Ishikawa (cell line): ENCODE measurements around the gene OGFOD2.

Experiments
- CEBPB ChIP-seq: IDR thresholded peaks from 2 replicates; pipeline ENCODE4 v1.6.1; 2012
- CREB1 ChIP-seq: IDR thresholded peaks from 2 replicates; pipeline ENCODE4 v1.6.1; 2012; ENCODE audit warnings: low read depth
- EP300 ChIP-seq: IDR thresholded peaks from 2 replicates; pipeline ENCODE4 v1.6.1; 2012; ENCODE audit warnings: borderline replicate concordance
- MAX ChIP-seq: IDR thresholded peaks from 2 replicates; pipeline ENCODE4 v1.6.1; 2012
- NFIC ChIP-seq: IDR thresholded peaks from 2 replicates; pipeline ENCODE4 v1.6.1; 2012
- RAD21 ChIP-seq: IDR thresholded peaks from 2 replicates; pipeline ENCODE4 v1.6.1; 2012; ENCODE audit warnings: low read depth
- REST ChIP-seq: IDR thresholded peaks from 2 replicates; pipeline ENCODE4 v1.6.1; 2012; ENCODE audit warnings: low read depth, mild to moderate bottlenecking
- TAF1 ChIP-seq: IDR thresholded peaks from 2 replicates; pipeline ENCODE4 v1.6.1; 2012; ENCODE audit warnings: low read depth, mild to moderate bottlenecking
- TCF12 ChIP-seq: IDR thresholded peaks from 2 replicates; pipeline ENCODE4 v1.6.1; 2012; ENCODE audit warnings: low read depth
- TEAD4 ChIP-seq: IDR thresholded peaks from 2 replicates; pipeline ENCODE4 v1.6.1; 2012
- USF1 ChIP-seq: IDR thresholded peaks from 2 replicates; pipeline ENCODE4 v1.6.1; 2012
- YY1 ChIP-seq: IDR thresholded peaks from 2 replicates; pipeline ENCODE4 v1.6.1; 2012; ENCODE audit warnings: low read depth
- ZBTB7A ChIP-seq: IDR thresholded peaks from 2 replicates; pipeline ENCODE4 v1.6.1; 2012; ENCODE audit warnings: low read depth

- TF ChIP-seq TEAD4 (no peak), TAF1 (no peak), REST (no peak), CREB1 (no peak), RAD21 (no peak), EP300 (no peak), MAX (no peak), ZBTB7A (no peak), TCF12 (no peak), NFIC (no peak), YY1 (no peak), USF1 (no peak), CEBPB (no peak)
Measured at GRCh38 chr12:122929148-122929538, 45.9 kb upstream of the OGFOD2 start.
